GM12892 (cell line): ENCODE measurements around the gene ENHO.

ENCODE experiments used
- DNase-seq: peaks from one replicate; pipeline ENCODE4 v3.0.0; 2011; ENCODE audit not compliant: insufficient read length
- FAIRE-seq: peaks from 2 replicates; lab custom pipeline; 2011; peaks lifted over from hg19 to GRCh38; lab: Jason Lieb, UNC
- POLR2A ChIP-seq: IDR thresholded peaks from 2 replicates; pipeline ENCODE4 v1.6.1; 2011; ENCODE audit warnings: low read depth, low read length, control low read depth
- POLR2AphosphoS5 ChIP-seq: IDR thresholded peaks from 2 replicates; pipeline ENCODE4 v1.6.1; 2011; ENCODE audit warnings: low read depth, low read length, control low read depth
- TAF1 ChIP-seq: IDR thresholded peaks from 2 replicates; pipeline ENCODE4 v1.6.1; 2011; ENCODE audit warnings: low read depth, mild to moderate bottlenecking, control low read depth, low read length, borderline replicate concordance

The ENHO gene

GRCh38 chr9:34554211-34555001, 31.6 kb upstream of the ENHO start:
- no peak for FAIRE-seq
- no peak for DNase-seq
- TF ChIP-seq POLR2AphosphoS5, result no peak
- TF ChIP-seq POLR2A, result no peak
- no peak for TF ChIP-seq TAF1

- no peak for TF ChIP-seq POLR2AphosphoS5
- no peak for TF ChIP-seq POLR2A
- TF ChIP-seq TAF1, result no peak
- no peak for DNase-seq
Observed at GRCh38 chr9:34553511-34554021, 30.8 kb upstream of the ENHO start.

GRCh38 chr9:34552986-34553385, 30.2 kb upstream of the ENHO start:
- FAIRE-seq (no peak), DNase-seq (no peak)
- no peak for TF ChIP-seq POLR2AphosphoS5
- no peak for TF ChIP-seq POLR2A
- no peak for TF ChIP-seq TAF1

More at GRCh38 chr9:34553511-34554021, 30.8 kb upstream of the ENHO start:
- FAIRE-seq, result no peak

GRCh38 chr9:34552606-34552981, 29.8 kb upstream of the ENHO start:
- FAIRE-seq, result no peak
- no peak for DNase-seq
- TF ChIP-seq TAF1 (no peak), POLR2AphosphoS5 (no peak)

GRCh38 chr9:34551751-34552605, 29.2 kb upstream of the ENHO start:
- DNase-seq (no peak), FAIRE-seq (no peak)
- TF ChIP-seq POLR2A (no peak), POLR2AphosphoS5 (no peak), TAF1 (no peak)

- no peak for TF ChIP-seq TAF1
- TF ChIP-seq POLR2AphosphoS5, result no peak
- TF ChIP-seq POLR2A, result no peak
- FAIRE-seq (no peak), DNase-seq (no peak)
Observed at GRCh38 chr9:34550681-34551270, 28.0 kb upstream of the ENHO start.

GRCh38 chr9:34550016-34550680, 27.4 kb upstream of the ENHO start:
- TF ChIP-seq TAF1 (no peak), POLR2AphosphoS5 (no peak)
- FAIRE-seq (no peak), DNase-seq (no peak)

GRCh38 chr9:34549407-34549732, 26.6 kb upstream of the ENHO start:
- no peak for TF ChIP-seq POLR2AphosphoS5
- TF ChIP-seq TAF1, result no peak
- TF ChIP-seq POLR2A, result no peak
- FAIRE-seq (no peak), DNase-seq (no peak)

GRCh38 chr9:34547960-34548611, 25.3 kb upstream of the ENHO start:
- peak; percentile 58 for FAIRE-seq

More at GRCh38 chr9:34547960-34548611, 25.3 kb upstream of the ENHO start:
- TF ChIP-seq POLR2A, result no peak
- no peak for TF ChIP-seq TAF1
- TF ChIP-seq POLR2AphosphoS5, result no peak
- no peak for DNase-seq
